GM20000 (cell line): ENCODE measurements around the gene PSMD14.
"Not testable (repeated sequence)": the region's sequence is repeated elsewhere in the genome, so short reads cannot be mapped to it uniquely, and the experiment has no call there.

Source experiments
- DNase-seq: peaks from one replicate; pipeline ENCODE4 v3.0.0; 2012; ENCODE audit warnings: low spot score
- TF ChIP-seq, protein P1 (sequence below): IDR thresholded peaks from 2 replicates; pipeline ENCODE4 v1.5.1; 2012; ENCODE audit warnings: mild to moderate bottlenecking, control low read depth; ENCODE audit errors: extremely low read depth, missing control alignments

Gene PSMD14

DNA sequence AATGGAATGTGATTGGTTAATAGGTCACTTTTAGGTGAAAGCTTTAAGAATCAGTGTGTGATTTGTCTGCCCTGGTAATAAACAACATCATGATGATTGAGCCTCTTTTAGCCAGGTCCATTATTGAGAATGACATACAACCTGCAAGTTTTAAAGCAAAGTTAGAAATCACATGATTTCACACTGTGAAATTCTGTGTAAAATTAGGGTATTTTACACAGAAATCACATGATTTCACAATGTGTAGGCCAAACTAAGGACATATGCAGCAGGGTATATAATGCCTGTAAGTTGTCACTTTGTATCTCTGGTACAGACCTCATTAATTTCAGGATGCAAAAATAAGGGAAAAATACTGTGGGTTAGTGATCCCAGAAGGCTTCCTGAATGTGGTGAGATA is 16.7 kb downstream of the PSMD14 start:
- DNase-seq: no peak
- TF ChIP-seq, protein P1, sequence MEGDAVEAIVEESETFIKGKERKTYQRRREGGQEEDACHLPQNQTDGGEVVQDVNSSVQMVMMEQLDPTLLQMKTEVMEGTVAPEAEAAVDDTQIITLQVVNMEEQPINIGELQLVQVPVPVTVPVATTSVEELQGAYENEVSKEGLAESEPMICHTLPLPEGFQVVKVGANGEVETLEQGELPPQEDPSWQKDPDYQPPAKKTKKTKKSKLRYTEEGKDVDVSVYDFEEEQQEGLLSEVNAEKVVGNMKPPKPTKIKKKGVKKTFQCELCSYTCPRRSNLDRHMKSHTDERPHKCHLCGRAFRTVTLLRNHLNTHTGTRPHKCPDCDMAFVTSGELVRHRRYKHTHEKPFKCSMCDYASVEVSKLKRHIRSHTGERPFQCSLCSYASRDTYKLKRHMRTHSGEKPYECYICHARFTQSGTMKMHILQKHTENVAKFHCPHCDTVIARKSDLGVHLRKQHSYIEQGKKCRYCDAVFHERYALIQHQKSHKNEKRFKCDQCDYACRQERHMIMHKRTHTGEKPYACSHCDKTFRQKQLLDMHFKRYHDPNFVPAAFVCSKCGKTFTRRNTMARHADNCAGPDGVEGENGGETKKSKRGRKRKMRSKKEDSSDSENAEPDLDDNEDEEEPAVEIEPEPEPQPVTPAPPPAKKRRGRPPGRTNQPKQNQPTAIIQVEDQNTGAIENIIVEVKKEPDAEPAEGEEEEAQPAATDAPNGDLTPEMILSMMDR: no peak

DNA sequence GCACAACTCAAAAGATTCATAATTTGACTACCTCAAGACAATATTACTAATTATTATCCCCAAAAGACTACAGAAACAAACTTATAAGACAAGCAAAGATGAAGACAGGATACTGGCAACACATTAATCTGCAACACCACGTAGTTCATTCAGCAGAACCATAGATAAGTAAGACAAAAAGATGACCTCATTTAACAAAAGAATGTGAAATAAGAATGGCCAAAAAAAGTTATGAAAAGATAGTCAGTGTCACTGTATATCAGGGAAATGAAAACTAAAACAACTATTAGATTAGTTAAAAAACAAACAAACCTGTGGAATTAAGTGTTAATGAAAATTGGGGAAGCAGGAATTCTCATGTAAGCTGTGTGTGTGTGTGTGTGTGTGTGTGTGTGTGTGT is 19.4 kb downstream of the PSMD14 start:
- TF ChIP-seq, protein P1: no peak
- DNase-seq: no peak

DNA sequence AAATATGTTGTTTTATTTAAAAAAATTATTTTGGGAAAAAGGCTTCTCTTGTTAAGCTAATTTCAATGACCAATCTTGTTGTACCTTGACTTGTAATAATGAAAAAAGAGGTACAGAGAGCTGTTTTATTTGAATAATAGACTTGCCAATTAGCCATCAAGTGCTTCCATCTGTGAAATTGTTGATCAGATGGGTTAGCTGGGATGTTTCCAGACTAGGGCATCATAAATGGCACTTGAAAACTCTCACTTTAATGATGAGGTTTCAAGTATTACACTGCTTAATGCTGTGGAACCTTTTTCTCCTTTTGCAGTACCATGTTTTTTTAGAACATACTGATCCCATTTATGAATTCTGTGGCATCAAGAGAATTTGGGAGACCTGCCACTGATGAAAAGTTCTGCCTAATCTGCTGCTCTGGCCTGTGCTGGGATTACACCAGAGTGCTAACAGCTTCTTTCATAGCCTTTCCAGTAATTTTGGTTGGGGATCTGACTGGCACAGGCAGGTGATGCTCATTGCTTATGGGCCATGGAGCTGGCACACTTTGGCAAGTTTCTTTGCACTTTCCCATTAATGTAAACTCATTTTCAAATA is 24.2 kb downstream of the PSMD14 start:
- TF ChIP-seq, protein P1: no peak
- DNase-seq: no peak

DNA sequence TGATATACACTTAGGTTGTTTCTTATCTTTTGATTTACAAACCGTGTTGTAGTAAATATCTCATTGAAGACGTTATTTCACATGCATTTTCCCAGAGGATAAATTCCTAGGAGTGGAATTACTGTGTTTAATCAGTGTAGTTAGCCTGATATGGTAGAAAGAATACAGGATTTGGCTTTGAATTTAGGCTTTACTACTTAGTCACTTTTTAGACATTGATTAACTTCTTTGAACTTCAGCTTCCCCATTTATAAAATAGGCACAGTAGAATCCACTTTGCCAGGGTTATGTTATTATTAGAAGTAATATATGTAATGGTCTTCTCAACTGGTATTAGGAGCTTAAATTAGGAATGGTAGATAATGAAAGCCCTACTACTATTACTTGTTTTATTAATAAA is 27.4 kb downstream of the PSMD14 start:
- DNase-seq: no peak
- TF ChIP-seq, protein P1: no peak

DNA sequence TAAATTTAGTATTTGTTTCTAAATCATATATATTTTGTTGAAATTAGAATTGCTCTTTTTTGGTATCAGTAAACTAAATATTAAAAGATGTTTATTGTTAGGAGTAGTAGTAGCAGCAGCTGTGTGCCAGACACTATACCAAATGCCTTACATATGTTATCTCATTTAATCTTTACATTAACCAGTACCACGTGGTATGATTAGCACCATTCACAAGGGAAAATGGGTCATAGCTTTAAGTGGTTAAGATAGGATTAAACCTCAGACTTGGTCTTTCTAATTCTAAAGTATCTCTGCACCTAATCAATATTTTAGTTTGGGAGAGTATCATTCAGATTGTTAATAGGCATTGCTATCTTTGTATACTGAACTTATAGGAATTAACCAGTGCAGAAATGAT is 29.0 kb downstream of the PSMD14 start:
- no peak for DNase-seq

DNA sequence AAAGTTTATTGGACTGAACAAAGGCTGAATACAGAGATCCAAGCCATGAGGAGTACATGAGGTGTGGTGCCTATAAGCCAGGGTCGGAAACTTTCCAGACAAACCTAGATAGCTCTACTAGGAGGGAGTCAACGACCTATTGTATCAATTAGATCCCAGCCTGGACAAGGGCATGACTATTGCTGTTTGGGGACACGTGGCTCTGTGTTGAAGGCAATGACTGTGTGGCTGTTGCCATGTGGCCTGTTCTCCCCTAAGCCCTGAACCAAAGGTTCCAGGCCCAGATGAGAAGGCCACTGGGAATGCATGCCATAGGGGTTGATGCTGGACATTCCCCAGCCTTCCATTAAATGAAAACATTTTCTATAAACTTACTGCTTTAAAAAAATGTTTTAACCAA is 31.3 kb downstream of the PSMD14 start:
- DNase-seq: not testable (repeated sequence)

More for the DNA sequence above, 29.0 kb downstream of the PSMD14 start:
- TF ChIP-seq, protein P1: no peak

DNA sequence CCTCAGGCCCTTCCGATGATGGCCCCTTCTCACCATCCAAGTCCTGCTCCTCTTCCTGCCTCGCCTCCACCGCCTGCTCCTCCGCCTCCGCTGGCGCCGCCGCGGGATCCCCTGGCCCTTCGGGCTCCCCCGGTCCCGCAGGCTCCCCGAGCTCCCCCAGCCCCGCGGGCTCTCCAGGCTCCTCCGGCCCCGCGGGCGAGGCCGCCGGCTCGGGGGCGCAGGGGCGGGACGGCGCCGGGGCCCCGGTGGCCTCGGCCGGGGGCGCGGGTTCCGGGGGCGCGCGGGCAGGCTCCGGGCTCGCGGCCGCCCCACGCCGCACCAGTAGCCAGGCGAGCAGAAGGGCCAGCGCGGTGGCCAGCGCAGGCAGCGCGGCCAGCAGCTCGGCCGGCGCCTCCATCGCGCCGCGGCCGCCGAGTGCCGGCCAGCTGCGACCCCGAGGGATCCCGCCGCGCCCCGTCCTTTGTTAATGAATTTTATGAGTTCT is 32.7 kb downstream of the PSMD14 start:
- DNase-seq: peak; percentile 20

DNA sequence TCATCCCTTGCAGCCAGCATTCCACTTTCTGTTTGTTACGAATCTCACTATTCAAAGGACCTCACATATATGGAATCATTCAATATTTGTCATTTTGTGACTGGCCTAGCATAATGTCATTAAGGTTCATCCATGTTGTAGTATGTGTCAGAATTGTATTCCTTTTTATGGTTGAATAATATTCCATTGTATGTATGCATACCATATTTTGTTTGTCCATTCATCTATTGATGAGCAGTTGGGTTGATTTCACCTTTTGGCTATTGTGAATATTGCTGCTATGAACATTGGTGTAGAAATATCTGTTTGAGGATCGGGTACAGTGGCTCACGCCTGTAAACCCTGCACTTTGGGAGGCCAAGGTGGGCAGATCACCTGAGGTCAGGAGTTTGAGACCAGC is 35.0 kb downstream of the PSMD14 start:
- TF ChIP-seq, protein P1: no peak
- no peak for DNase-seq
